Mesodermal cell (in vitro differentiated cells): ENCODE data around the gene GABRD.

ENCODE experiments used
- H3K27ac ChIP-seq: 2 replicates; pipeline ENCODE4 v1.7.0; 2013; ENCODE audit warnings: mild to moderate bottlenecking, low read depth, low read length, moderate library complexity; ENCODE audit not compliant: severe bottlenecking
- H3K36me3 ChIP-seq: 2 replicates; pipeline ENCODE4 v1.7.1; 2013; ENCODE audit warnings: mild to moderate bottlenecking, low read length, moderate library complexity; ENCODE audit not compliant: control insufficient read depth, insufficient read depth
- H3K4me1 ChIP-seq: one replicate; pipeline ENCODE4 v1.7.1; 2013; ENCODE audit warnings: mild to moderate bottlenecking, low read length; ENCODE audit not compliant: insufficient read depth, control insufficient read depth, poor library complexity, severe bottlenecking
- H3K4me3 ChIP-seq: 2 replicates; pipeline ENCODE4 v1.7.0; 2013; ENCODE audit warnings: low read length, control low read depth, mild to moderate bottlenecking; ENCODE audit not compliant: insufficient read depth, poor library complexity, severe bottlenecking; ENCODE audit errors: extremely low read depth
- H3K9me3 ChIP-seq: 2 replicates; pipeline ENCODE4 v1.7.1; 2013; ENCODE audit warnings: mild to moderate bottlenecking, low read length, moderate library complexity; ENCODE audit not compliant: control insufficient read depth
- WGBS, 2 experiments: methylation state at CpG; one replicate each; pipeline ENCODE4 v1.1.5; 2013; ENCODE audit warnings: missing lambda C conversion rate in 2 of 2; ENCODE audit not compliant: insufficient coverage in 2 of 2; 5-methylcytosine and 5-hydroxymethylcytosine counted together

The GABRD gene

DNA sequence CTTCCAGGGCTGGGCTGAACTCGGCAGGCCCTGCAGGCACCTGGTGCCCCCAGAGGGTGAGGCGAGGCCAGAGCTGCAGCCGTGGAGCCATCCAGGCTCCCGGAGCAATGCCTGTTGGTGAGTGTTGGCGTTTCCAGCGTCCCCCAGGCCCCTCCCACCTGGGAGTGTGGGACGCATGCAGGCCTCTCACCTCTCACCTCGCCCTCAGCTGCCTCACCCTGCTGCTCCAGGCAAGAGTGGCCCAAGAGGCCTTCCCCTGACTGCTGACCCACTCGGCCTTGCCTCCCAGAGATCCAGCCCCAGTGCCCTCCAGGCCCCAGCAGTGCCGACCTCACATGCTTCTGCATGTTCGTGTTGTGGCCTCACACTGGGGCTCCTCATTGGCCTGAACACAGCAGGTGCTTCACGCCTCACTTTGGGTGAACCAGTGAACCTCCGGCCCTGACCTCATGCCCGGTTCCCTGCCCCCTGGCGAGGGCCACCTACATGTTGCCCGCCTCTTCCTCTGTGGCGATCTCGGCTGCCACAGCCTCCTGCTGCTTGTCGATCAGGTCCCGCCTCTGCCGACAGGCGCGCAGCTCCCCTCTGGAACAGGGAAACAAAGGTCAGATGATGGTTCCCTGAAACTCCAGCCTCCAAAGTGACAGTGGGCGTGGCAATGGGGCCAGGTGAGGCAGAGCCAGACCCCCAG, 32.5 kb upstream of the GABRD start:
- 73 to 80% methylated on average over 21 to 24 of the region's 24 CpGs for WGBS, 2 experiments
- no peaks in the 10 kb centered on the region for H3K36me3 ChIP-seq
- H3K27ac ChIP-seq, result no peak overlapping the region
- H3K9me3 ChIP-seq, result no peaks in the 10 kb centered on the region
- peaks cover 6% of the 10 kb centered on the region for H3K4me1 ChIP-seq
- no peak overlapping the region for H3K4me3 ChIP-seq

DNA sequence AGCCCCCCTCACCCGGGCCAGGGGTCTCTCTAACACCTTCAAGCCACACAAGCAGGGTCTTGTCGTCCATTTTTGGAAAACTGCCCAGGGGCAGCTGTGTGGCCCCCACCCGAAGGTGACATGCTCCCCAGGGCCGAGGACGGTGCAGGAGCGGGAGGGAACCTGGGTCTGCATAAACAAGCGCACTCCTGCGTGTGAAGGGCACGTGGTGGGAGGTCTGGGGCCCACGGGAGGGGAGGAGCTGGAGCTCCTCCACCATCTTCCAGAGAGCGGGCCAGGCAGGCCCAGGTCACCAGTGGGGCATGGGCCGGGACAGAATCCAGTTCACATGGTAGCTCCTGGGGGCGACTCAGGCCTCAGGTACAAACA, 32.0 kb upstream of the GABRD start:
- WGBS, 2 experiments, result 84 to 86% methylated on average over 13 of the region's 13 CpGs
- no peaks in the 10 kb centered on the region for H3K36me3 ChIP-seq
- peaks cover 6% of the 10 kb centered on the region for H3K4me1 ChIP-seq
- no peaks in the 10 kb centered on the region for H3K9me3 ChIP-seq
- H3K27ac ChIP-seq, result no peak overlapping the region
- no peak overlapping the region for H3K4me3 ChIP-seq

DNA sequence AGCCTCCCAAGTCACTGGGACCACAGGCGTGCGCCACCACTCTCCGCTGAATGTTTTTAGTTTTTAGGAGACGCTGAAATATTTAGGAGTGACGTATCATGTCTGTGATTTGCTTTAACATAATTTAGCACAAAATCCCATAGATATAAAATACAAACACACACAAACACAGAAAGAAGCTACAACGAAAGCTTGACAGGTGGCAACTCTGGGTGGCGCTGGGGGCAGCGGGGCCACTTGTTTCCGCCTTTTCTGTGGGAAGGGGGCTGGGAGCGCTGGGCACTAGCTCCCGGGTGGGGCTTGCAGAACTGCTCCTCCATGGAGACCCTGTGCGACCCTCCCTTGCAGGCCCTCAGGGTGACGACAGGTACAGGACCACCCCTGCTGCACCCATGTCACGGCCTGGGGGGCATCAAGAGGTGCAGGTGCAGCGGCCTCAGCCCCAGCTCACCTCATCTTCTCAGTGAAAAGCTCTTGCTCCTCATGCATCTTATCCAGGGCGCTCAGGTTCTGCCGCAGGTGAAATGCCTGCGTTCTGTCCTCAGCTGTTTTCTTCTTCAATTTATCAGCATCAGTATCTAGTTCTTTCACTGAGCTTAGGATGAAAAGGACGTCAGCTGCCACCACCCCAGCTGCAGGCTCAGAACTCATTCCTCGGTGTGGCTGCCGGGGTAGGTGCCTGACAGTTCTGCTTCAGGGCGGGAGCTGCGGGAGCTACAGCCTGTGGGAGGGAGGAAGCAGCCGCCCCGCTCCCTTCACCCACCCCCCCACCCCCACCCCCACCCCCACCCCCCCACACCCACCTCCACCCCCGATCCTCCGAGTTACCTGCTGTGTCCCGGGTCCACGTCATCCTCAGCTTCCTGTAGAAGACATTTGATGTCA, 30.8 kb upstream of the GABRD start:
- no peak overlapping the region for H3K4me3 ChIP-seq
- 86 to 90% methylated on average over 10 to 12 of the region's 29 CpGs for WGBS, 2 experiments
- H3K9me3 ChIP-seq, result no peaks in the 10 kb centered on the region
- H3K36me3 ChIP-seq, result no peaks in the 10 kb centered on the region
- H3K27ac ChIP-seq, result no peak overlapping the region
- H3K4me1 ChIP-seq, result peaks cover 6% of the 10 kb centered on the region

DNA sequence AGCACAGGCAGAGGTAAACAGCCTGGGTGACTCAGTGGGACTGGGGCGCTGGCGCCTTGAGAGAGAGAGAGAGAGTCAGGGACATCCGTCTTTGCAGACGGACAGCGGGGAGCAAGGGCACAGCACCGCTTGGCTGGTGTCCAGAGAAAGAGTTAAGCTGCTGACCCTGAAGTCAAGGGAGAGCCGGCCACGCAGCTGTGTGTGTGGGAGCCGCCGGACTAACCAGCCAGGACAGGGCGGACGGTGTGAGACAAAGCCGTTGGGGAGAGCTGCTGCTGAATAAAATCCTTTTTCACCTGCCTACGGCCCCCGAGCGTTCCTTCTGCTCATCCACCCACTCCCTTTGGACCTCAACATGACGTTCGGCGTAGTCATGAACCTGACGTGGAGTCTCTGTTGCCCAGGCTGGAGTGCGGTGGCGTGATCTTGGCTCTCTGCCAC, 30.0 kb upstream of the GABRD start:
- WGBS, 2 experiments, result 88 to 94% methylated on average over 22 of the region's 22 CpGs
- Histone ChIP-seq H3K4me3 (no peak overlapping the region), H3K27ac (no peak overlapping the region), H3K36me3 (no peaks in the 10 kb centered on the region), H3K4me1 (peaks cover 6% of the 10 kb centered on the region), H3K9me3 (no peaks in the 10 kb centered on the region)

DNA sequence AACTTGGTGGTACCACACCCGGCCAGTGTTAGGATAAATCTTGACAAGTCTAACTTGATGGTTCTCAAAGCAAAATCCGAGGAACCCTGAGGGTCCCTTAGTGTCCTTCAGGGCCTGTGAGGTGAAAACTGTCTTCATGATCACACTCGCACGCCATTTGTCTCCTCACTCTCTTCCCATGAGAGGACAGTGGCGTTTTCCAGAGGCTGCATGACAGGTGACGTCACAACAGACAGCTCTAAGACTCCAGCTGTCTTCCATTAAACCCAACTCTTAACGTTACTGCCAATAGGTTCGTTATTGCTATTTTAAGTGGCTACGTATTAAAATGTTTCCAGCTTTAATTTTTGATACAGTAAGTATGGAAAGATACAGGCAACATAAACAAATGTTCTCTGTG, 29.4 kb upstream of the GABRD start:
- Histone ChIP-seq H3K4me1 (peaks cover 6% of the 10 kb centered on the region), H3K36me3 (no peaks in the 10 kb centered on the region), H3K4me3 (no peak overlapping the region), H3K9me3 (no peaks in the 10 kb centered on the region), H3K27ac (no peak overlapping the region)
- 91 to 93% methylated on average over 6 of the region's 9 CpGs for WGBS, 2 experiments

DNA sequence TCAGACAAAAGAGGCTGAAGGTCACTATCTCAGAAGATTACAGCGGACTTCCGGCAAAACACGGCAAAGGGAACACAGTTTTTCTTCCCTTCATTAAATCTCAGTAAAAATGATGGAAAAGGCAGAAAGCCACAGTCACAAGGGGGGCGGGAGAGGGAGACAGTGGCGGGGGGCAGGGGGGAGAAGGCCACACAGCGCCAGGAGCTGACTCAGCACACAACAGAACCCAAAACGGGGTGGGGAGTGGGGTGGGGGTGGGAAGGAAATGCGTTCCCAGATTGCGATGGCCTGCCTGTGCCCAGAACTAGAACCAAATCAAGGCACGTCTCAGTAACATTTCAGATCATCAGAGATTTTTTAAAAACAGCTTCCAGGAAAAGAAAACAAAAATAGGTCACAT, 28.9 kb upstream of the GABRD start:
- H3K4me1 ChIP-seq, result peaks cover 6% of the 10 kb centered on the region
- H3K36me3 ChIP-seq, result no peaks in the 10 kb centered on the region
- 75% methylated on average over 2 of the region's 10 CpGs; no CpG with 5 or more reads in 1 of the 2 experiments for WGBS, 2 experiments
- no peaks in the 10 kb centered on the region for H3K9me3 ChIP-seq
- H3K27ac ChIP-seq, result no peak overlapping the region
- H3K4me3 ChIP-seq, result no peak overlapping the region

DNA sequence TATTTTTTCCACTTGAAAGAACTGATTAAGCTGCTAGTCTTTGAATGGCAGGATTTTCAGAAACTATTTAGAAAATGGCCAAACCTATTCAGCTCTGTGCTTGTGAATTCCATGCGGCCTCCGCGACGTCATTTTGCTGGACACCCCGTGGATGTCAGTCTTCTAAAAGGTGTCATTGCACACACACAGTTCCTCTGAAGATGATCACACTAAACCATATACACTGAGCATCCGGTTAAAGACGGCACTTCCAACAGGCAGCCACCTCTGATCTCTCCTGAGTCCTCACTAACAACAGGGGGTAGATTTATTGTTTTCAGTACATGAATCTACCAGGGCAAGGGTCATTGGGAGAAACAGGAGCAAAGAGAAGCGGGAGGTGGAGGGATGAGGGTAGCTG, 24.6 kb upstream of the GABRD start:
- no peaks in the 10 kb centered on the region for H3K36me3 ChIP-seq
- H3K4me1 ChIP-seq, result peaks cover 10% of the 10 kb centered on the region
- no peaks in the 10 kb centered on the region for H3K9me3 ChIP-seq
- no peak overlapping the region for H3K27ac ChIP-seq
- no peak overlapping the region for H3K4me3 ChIP-seq
- 80 to 82% methylated on average over 5 to 6 of the region's 8 CpGs for WGBS, 2 experiments

DNA sequence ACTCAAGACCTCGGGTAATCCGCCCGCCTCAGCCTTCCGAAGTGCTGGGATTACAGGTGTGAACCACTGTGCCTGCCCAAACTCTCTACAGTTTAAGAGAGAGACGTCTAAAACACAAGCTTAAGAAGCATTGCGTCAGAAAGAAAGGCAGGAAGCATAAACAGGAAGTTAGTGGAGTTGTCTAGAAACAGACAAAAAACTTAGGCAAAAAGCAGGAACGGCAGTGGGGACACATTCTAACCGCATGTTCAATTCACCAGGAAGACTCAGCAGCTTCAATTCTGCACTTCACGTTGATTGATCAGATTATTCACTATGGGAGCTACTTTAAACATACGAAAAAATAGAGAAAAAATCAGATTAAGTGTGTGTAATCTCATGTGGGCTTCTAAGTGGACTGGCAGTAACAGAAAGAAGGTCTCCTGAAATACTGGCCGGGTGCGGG, 22.9 kb upstream of the GABRD start:
- H3K9me3 ChIP-seq, result no peaks in the 10 kb centered on the region
- H3K36me3 ChIP-seq, result no peaks in the 10 kb centered on the region
- H3K4me3 ChIP-seq, result no peak overlapping the region
- 92 to 95% methylated on average over 10 to 12 of the region's 12 CpGs for WGBS, 2 experiments
- peak overlapping the region; percentile 10 for H3K27ac ChIP-seq
- H3K4me1 ChIP-seq, result peaks cover 5% of the 10 kb centered on the region

DNA sequence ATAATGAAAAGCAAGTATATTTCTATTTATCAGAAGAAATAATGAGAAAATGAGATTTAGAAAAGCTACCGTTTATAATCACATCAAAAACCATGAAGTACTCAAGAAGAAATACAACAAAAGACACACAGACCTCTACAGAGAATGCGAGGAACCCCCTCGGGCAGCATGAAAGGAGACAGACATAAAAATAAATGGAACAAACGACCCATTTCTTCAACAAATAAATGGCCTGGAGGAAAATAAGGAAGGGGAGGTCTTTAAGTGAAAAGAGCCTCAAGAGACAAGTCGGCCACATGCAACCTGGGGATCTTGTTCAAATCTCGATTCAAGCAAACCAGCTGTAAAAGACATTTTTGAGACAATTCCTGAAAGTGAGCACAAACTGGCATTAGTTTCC, 21.6 kb upstream of the GABRD start:
- no peak overlapping the region for H3K4me3 ChIP-seq
- WGBS, 2 experiments, result 90 to 95% methylated on average over 2 of the region's 6 CpGs
- H3K9me3 ChIP-seq, result no peaks in the 10 kb centered on the region
- H3K4me1 ChIP-seq, result peaks cover 5% of the 10 kb centered on the region
- no peaks in the 10 kb centered on the region for H3K36me3 ChIP-seq
- H3K27ac ChIP-seq, result no peak overlapping the region

DNA sequence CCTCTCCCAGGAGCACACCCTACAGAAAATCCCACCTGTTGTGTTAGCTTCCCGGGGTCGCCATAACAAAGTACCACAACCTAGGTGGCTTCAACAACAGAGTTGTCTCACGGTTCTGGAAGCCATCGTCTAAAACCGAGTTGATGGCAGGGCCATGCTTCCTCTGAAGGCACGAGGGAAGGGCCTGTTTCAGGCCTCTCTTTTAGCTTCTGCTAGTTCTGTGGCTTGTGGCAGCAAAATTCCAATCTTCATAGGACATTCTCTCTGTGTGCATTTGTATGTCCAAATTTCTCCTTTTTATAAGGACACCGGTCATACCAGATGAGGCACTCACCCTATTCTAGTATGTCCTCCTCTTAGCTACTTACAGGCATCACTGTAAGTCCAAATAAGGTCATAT, 18.7 kb upstream of the GABRD start:
- H3K4me3 ChIP-seq, result no peak overlapping the region
- peaks cover 5% of the 10 kb centered on the region for H3K4me1 ChIP-seq
- no peaks in the 10 kb centered on the region for H3K36me3 ChIP-seq
- WGBS, 2 experiments, result 94 to 96% methylated on average over 7 of the region's 7 CpGs
- H3K27ac ChIP-seq, result no peak overlapping the region
- no peaks in the 10 kb centered on the region for H3K9me3 ChIP-seq

DNA sequence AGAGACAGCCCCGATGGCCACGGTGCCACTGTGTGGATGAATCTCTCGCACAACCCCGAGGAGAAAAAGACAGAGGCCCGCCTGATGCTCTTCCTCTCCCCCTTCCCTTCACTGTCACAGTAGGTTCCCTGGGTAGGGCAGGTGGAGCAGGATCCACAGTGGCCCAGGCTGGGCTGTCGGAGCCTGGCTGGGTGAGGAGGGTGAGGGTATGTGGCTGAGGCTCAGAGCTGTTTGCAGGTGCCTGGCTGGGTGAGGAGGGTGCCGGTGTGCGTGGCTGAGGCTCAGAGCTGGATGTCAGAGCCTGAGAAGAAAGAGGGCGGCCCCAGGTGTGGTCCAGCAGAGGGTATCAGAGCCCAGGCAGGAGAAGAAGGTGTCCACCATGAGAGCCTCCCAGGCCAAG, 18.3 kb upstream of the GABRD start:
- 85 to 91% methylated on average over 7 of the region's 9 CpGs for WGBS, 2 experiments
- Histone ChIP-seq H3K9me3 (no peaks in the 10 kb centered on the region), H3K4me1 (peaks cover 5% of the 10 kb centered on the region), H3K27ac (no peak overlapping the region), H3K4me3 (no peak overlapping the region), H3K36me3 (no peaks in the 10 kb centered on the region)
